H1 (cell line): ENCODE data around the gene AGBL1. TPM values are rescaled to one million over a fixed set of nuclear protein-coding genes. Genes with fewer than 3 reads are reported as not detected.

Experiments
- CTCF ChIP-seq, 3 experiments: IDR thresholded peaks; 1 replicate in 2 of 3; 2 replicates in 1 of 3; pipeline versions ENCODE4 v1.5.1 to v1.6.1; 2011; ENCODE audit warnings: low read length in 3 of 3, mild to moderate bottlenecking in 3 of 3, inconsistent platforms in 2 of 3, low read depth in 1 of 3, moderate library complexity in 1 of 3; ENCODE audit not compliant: insufficient read depth in 1 of 3; ENCODE audit errors: control extremely low read depth in 1 of 3
- polyA plus RNA-seq, 7 experiments: library from polyadenylated mRNA; depleted of rRNA in 3 of 7; stranded (reverse) in 5 of 7; unstranded in 2 of 7; fragments of >200 nt in 5 of 7; fragments of 200-250 nt in 2 of 7; gene quantifications; 1 replicate in 5 of 7; 2 replicates in 1 of 7; 4 replicates in 1 of 7; pipeline versions ENCODE4 v1.2.1 to v1.2.3, GENCODE V29; 2011 to 2013; ENCODE audit warnings: missing spikeins in 2 of 7, mixed read lengths in 2 of 7
- total RNA-seq: library from RNA; stranded (reverse); fragmentation: NEBNext Ultra II Directional; extraction: Animal tissue kit (Norgen Biotek cat#: 25700); gene quantifications from 2 replicates; pipeline ENCODE4 v1.2.1, GENCODE V29; 2021

The AGBL1 gene
- total and polyA plus RNA-seq, 2 of the 8 experiments (the other 6 are each of a cell fraction or from before 2014, with no cell fraction given) = not detected

DNA sequence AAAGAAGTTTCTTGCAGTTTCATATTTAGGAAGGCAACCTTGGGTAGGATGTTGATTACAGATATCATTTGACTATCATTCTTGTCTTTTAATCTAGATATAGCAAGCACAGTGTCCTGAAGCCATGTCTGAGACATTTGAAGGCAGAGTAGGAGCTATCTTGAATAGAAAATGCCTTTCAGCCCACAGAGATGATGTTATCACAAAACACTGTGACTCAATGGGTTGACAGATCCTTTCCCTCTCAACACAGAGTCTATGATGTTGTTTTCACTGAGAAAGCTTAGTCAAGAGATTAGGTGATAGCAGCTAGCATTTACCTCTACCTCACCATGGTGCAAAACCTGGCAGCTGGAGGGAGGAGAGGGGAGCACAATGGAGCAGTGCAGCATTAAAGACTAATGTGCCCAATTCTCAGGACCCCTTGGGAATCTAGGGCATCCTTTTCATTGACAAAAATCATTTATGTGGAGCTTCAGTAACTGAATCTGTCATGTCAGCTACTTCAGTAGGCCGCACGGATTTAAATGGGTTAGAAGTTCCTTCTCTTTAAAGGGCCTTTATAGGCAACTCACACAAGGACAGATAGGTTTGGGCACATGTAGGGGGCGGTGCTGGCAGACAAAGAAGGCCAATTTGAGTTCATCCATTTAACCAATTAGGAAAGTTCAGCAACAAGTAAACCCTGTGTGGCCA, 121.8 kb downstream of the AGBL1 start (continued):
- TF ChIP-seq CTCF (IDR thresholded peaks at IDR 0.05; ENCODE audit: control extremely low read depth in 1 of 3, insufficient read depth in 1 of 3, low read depth in 1 of 3, low read length in 3 of 3) = peak in 2 of 3 experiments; percentile 1 to 3; a peak in 1 of 4 replicates
- TF ChIP-seq, all 59 proteins: peak for 2
